Caco-2 (cell line): Measurements from ENCODE around the gene CAMK2D. TPM values are rescaled to one million over a fixed set of nuclear protein-coding genes. Genes with fewer than 3 reads are reported as not detected.

ENCODE experiments used
- BruUV-seq: library from RNA; stranded (reverse); fragments of 400-500 nt; replicated peaks from 2 replicates; lab custom pipeline; 2021; lab: Mats Ljungman, UMichigan
- CTCF ChIA-PET: fragments of 300-600 bp; sonication (Branson Sonifier 250); formaldehyde crosslinking; loops from one replicate; lab custom pipeline; 2022; ENCODE audit warnings: antibody characterized with exemption; lab: Charles Lee
- POLR2A ChIA-PET: fragments of 300-600 bp; sonication (Branson Sonifier 250); formaldehyde crosslinking; loops from one replicate; lab custom pipeline; 2022; ENCODE audit warnings: antibody characterized with exemption; lab: Charles Lee
- DNase-seq, 2 experiments: peaks; one replicate each; pipeline versions ENCODE4 v3.0.0 to v3.0.0-alpha.2; 2020 to 2022
- H3K27me3 ChIP-seq: replicated peaks from 2 replicates; pipeline ENCODE4 v1.6.0; 2011; ENCODE audit warnings: low read length; ENCODE audit not compliant: control insufficient read depth, insufficient read depth
- H3K36me3 ChIP-seq: 2 replicates; pipeline ENCODE4 v1.5.1; 2011; ENCODE audit warnings: low read length; ENCODE audit not compliant: control insufficient read depth, insufficient read depth
- H3K4me1 ChIP-seq: fragments of 250-450 bp; sonication (Bioruptor Pico); 2 replicates; pipeline ENCODE4 v1.5.1; 2020; ENCODE audit warnings: mild to moderate bottlenecking
- H3K4me3 ChIP-seq: 2 replicates; pipeline ENCODE4 v1.5.1; 2011; ENCODE audit warnings: low read depth, mild to moderate bottlenecking, control low read depth, low read length
- H3K9me3 ChIP-seq: fragments of 250-450 bp; sonication (Bioruptor Pico); 2 replicates; pipeline ENCODE4 v1.5.1; 2020; ENCODE audit warnings: mild to moderate bottlenecking, moderate library complexity
- H3K27ac Mint-ChIP-seq: one replicate; pipeline ENCODE4 v1.8.0; 2022; ENCODE audit warnings: mixed read lengths; ENCODE audit not compliant: unreplicated experiment
- H3K27me3 Mint-ChIP-seq: one replicate; pipeline ENCODE4 v1.8.0; 2022; ENCODE audit warnings: mixed read lengths; ENCODE audit not compliant: insufficient read depth, unreplicated experiment
- H3K36me3 Mint-ChIP-seq: one replicate; pipeline ENCODE4 v1.8.0; 2022; ENCODE audit warnings: mild to moderate bottlenecking, mixed read lengths; ENCODE audit not compliant: insufficient read depth, unreplicated experiment
- H3K4me1 Mint-ChIP-seq: one replicate; pipeline ENCODE4 v1.8.0; 2022; ENCODE audit warnings: low read depth, mixed read lengths; ENCODE audit not compliant: unreplicated experiment
- H3K4me3 Mint-ChIP-seq: one replicate; pipeline ENCODE4 v1.8.0; 2022; ENCODE audit warnings: mild to moderate bottlenecking, moderate library complexity, mixed read lengths; ENCODE audit not compliant: unreplicated experiment
- H3K9me3 Mint-ChIP-seq: one replicate; pipeline ENCODE4 v1.8.0; 2022; ENCODE audit warnings: mixed read lengths; ENCODE audit not compliant: unreplicated experiment
- intact Hi-C: fragments of 100-400 bp; cut with micrococcal nuclease; formaldehyde crosslinking; loops from one replicate; pipeline ENCODE4 v1.10.0; 2022; ENCODE audit not compliant: unreplicated experiment
- total RNA-seq: library from RNA; stranded (reverse); gene quantifications from 2 replicates; pipeline ENCODE4 v1.2.3, GENCODE V29; 2022
- TF ChIP-seq, protein P1 (sequence below), 2 experiments: fragments of 200-600 bp in 1 of 2; IDR thresholded peaks; 1 replicate in 1 of 2; 2 replicates in 1 of 2; pipeline versions ENCODE4 v1.5.1 to v1.8.0; 2011 to 2022; ENCODE audit warnings: antibody characterized with exemption in 1 of 2, control low read depth in 1 of 2, inconsistent platforms in 1 of 2, low read depth in 1 of 2, low read length in 1 of 2, mild to moderate bottlenecking in 1 of 2, moderate library complexity in 1 of 2; ENCODE audit not compliant: insufficient read depth in 1 of 2, severe bottlenecking in 1 of 2, unreplicated experiment in 1 of 2

Gene CAMK2D
- total RNA-seq, 1 experiment from 2014 or later = 65.6 TPM

DNA sequence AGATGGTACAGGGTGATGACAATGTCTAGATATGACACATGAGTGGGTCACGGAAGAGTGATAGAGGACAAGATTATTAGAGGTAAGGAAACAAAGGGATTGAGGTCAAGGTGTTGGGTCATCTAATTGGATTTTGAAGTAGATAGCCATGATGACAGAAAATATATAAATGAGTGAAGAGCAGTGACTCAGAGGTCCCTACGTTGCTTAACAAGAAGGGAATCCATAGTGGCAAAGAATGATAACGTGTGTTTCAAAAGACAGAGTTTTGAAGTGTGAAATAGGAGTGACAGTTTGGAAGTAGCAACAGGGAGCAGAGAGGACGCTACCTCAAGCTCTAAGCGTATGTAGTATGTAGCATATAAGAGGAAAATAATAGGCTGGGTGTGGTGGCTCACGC, 22.2 kb upstream of the CAMK2D start:
- TF ChIP-seq, protein P1, sequence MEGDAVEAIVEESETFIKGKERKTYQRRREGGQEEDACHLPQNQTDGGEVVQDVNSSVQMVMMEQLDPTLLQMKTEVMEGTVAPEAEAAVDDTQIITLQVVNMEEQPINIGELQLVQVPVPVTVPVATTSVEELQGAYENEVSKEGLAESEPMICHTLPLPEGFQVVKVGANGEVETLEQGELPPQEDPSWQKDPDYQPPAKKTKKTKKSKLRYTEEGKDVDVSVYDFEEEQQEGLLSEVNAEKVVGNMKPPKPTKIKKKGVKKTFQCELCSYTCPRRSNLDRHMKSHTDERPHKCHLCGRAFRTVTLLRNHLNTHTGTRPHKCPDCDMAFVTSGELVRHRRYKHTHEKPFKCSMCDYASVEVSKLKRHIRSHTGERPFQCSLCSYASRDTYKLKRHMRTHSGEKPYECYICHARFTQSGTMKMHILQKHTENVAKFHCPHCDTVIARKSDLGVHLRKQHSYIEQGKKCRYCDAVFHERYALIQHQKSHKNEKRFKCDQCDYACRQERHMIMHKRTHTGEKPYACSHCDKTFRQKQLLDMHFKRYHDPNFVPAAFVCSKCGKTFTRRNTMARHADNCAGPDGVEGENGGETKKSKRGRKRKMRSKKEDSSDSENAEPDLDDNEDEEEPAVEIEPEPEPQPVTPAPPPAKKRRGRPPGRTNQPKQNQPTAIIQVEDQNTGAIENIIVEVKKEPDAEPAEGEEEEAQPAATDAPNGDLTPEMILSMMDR (IDR thresholded peaks at IDR 0.05; ENCODE audit: insufficient read depth in 1 of 2, low read depth in 1 of 2, low read length in 1 of 2, severe bottlenecking in 1 of 2, unreplicated experiment in 1 of 2) = no peak
- H3K9me3 Mint-ChIP-seq = peaks cover 9% of the 10 kb centered on the region
- ChIA-PET CTCF (interaction anchor here (0.6 kb wide), 1 partner anchor 746 kb away, joined by 3 read pairs; no protein-coding TSS in a partner anchor), POLR2A (no interaction called here)
- H3K27me3 Mint-ChIP-seq = no peaks in the 10 kb centered on the region
- no peak overlapping the region for H3K4me3 Mint-ChIP-seq
- H3K36me3 Mint-ChIP-seq = no peaks in the 10 kb centered on the region
- no peaks in the 10 kb centered on the region for H3K4me1 ChIP-seq
- no peaks in the 10 kb centered on the region for H3K4me1 Mint-ChIP-seq
- DNase-seq = no peak
- intact Hi-C loops = loop anchor here (5.0 kb wide), 1 partner anchor 599 kb away; no protein-coding TSS in a partner anchor
- H3K27ac Mint-ChIP-seq = no peak overlapping the region
- no peaks in the 10 kb centered on the region; the same call in 1 of the 2 replicates for H3K9me3 ChIP-seq
- no peaks in the 10 kb centered on the region for H3K36me3 ChIP-seq
- BruUV-seq = no TSS peak
- no peaks in the 10 kb centered on the region for H3K27me3 ChIP-seq
- no peak overlapping the region for H3K4me3 ChIP-seq

DNA sequence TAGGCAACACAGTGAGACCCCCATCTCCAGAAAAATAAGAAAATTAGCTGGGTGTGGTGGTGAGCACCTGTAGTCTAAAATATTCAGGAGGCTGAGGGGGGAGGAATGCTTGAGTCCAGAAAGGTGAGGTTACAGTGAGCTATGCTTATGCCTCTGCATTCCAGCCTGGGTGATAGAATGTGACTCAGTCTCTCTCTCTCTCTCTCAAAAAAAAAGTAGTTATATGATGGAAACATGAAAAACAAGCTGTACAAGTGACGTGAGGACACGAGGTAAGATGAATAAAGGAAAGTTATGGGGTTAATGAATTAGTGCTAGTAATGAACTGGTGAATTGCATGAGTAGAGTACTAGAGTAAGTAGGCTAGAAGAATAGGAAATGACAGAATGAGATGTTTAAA, 21.8 kb upstream of the CAMK2D start:
- H3K9me3 ChIP-seq = no peaks in the 10 kb centered on the region; the same call in 1 of the 2 replicates
- no peaks in the 10 kb centered on the region for H3K36me3 ChIP-seq
- DNase-seq = no peak
- H3K4me1 ChIP-seq = no peaks in the 10 kb centered on the region
- Mint-ChIP-seq H3K27ac (no peak overlapping the region), H3K4me3 (no peak overlapping the region), H3K36me3 (no peaks in the 10 kb centered on the region), H3K9me3 (peaks cover 9% of the 10 kb centered on the region), H3K27me3 (no peaks in the 10 kb centered on the region), H3K4me1 (no peaks in the 10 kb centered on the region)
- CTCF ChIA-PET = no interaction called here
- no peak overlapping the region for H3K4me3 ChIP-seq
- BruUV-seq = no TSS peak
- H3K27me3 ChIP-seq = no peaks in the 10 kb centered on the region
- TF ChIP-seq, protein P1 (IDR thresholded peaks at IDR 0.05; ENCODE audit: insufficient read depth in 1 of 2, low read depth in 1 of 2, low read length in 1 of 2, severe bottlenecking in 1 of 2, unreplicated experiment in 1 of 2) = no peak
- intact Hi-C loops = loop anchor here (5.0 kb wide), 1 partner anchor 599 kb away; no protein-coding TSS in a partner anchor
- POLR2A ChIA-PET = no interaction called here

DNA sequence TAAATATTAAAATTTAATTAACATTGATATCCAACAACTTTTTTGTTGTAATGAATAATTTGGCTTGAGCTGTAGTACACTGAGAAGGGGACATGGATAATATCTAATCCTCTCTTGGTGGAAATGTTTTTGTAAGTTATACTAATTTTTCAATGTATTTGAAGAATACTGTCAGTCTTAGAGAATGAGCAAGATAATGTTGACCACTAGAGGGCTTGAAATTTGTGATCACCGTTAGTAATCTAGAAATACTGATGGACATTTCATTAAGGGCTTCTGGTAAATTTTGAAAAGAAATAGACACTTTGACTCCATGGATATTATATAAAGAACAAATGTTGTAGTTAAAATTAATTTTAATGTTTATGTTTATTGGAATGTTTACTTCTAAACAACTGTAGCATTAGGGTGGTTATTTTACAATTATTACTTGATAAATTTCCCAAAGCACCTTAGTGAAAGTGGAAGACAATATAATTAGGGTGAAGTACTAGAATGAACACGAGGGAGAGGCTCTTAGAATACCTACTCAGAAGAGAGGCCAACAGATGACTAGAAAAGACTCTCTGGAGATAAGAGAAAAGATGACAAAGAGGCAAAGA, 20.0 kb upstream of the CAMK2D start:
- DNase-seq = no peak
- no peaks in the 10 kb centered on the region for H3K36me3 ChIP-seq
- intact Hi-C loops = loop anchor here (5.0 kb wide), 1 partner anchor 601 kb away; no protein-coding TSS in a partner anchor
- BruUV-seq = no TSS peak
- H3K27me3 ChIP-seq = no peaks in the 10 kb centered on the region
- no peaks in the 10 kb centered on the region for H3K36me3 Mint-ChIP-seq
- H3K9me3 ChIP-seq = no peaks in the 10 kb centered on the region; the same call in 1 of the 2 replicates
- no peaks in the 10 kb centered on the region for H3K27me3 Mint-ChIP-seq
- H3K4me3 Mint-ChIP-seq = no peak overlapping the region
- no peak overlapping the region for H3K4me3 ChIP-seq
- no peaks in the 10 kb centered on the region for H3K4me1 Mint-ChIP-seq
- H3K9me3 Mint-ChIP-seq = peaks cover 9% of the 10 kb centered on the region
- H3K4me1 ChIP-seq = no peaks in the 10 kb centered on the region
- TF ChIP-seq, protein P1 (IDR thresholded peaks at IDR 0.05; ENCODE audit: insufficient read depth in 1 of 2, low read depth in 1 of 2, low read length in 1 of 2, severe bottlenecking in 1 of 2, unreplicated experiment in 1 of 2) = peak; percentile 36 to 49
- CTCF ChIA-PET = no interaction called here
- H3K27ac Mint-ChIP-seq = no peak overlapping the region
- POLR2A ChIA-PET = no interaction called here
